Measurements from ENCODE around the gene DCAF6.

Gene DCAF6

DNA sequence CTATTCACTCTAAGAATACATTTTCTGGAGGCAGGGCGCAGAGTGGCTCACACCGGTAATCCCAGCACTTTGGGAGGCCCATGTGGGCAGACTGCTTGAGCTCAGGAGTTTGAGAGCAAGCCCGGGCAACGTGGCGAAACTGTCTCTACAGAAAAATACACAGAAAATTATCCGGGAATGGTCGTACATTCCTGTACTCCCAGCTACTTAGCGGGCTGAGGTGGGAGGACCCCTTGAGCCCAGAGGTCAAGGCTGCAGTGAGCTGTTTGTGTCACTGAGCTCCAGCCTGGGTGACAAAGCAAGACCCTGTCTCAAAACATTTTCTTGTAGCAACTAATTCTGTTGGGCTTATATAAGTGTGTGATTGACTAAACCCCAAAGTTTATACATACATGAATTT lies 169.8 kb downstream of the DCAF6 start:
- no peak for DNase-seq (ENCODE audit: low read depth)

DNA sequence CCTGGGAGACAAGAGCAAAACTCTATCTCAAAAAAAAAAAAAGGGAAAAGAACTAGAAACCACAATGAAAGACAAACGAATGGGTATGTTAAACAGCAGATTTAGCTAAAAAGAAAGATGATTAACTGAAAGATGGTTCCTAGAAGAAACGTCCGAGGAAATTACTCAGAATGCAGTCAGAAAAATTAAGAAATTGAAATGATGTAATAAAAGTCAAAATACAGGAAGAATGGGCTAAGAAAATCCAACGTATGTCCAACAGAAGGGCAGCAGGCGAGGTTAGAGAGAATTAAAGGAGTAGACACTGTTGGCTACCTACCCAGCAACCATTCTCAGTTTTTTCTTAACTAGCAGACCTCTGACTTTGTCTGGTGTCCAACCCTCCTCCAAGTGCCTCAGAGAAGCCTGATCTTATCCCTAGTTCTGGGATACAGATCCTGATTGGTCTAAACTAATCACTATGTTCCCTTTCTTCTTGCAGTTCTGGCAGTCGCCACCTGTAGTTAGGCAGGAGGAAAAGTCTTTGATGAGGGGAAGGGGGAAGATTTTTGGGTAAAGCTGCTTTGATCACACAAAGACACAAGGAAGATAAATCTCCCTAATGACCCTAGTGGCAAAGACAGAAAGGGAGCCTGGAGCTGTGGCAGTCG lies 174.5 kb downstream of the DCAF6 start:
- no peak for DNase-seq (ENCODE audit: low read depth)

DNA sequence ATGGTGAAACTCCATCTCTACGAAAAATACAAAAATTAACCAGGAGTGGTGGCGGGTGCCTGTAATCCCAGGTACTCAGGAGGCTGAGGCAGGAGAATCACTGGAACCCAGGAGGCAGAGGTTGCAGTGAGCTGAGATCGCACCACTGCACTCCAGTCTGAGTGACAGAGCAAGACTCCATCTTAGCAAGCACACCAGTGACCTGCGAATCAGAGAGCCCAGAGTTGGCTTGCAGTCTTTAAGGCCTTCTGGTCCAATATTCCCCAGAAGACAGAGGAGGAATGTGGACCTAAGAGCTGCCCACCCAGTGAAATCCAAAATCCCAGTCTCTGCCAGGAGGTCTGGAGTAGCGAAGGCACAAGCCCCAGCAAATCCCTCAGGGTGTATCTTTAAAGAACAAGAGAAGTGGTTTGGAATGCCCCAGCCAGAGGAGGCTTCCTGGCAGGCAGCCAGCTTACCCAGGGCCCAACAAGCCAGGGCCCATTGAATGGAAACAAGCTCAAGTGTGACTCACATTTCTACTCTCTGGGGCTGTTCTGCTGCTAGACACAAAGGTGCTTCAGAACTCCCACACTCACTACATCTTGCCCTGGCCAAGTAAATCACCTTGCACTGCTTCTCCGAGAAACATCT lies 176.3 kb downstream of the DCAF6 start:
- peak; percentile 19 for DNase-seq (ENCODE audit: low read depth)

DNA sequence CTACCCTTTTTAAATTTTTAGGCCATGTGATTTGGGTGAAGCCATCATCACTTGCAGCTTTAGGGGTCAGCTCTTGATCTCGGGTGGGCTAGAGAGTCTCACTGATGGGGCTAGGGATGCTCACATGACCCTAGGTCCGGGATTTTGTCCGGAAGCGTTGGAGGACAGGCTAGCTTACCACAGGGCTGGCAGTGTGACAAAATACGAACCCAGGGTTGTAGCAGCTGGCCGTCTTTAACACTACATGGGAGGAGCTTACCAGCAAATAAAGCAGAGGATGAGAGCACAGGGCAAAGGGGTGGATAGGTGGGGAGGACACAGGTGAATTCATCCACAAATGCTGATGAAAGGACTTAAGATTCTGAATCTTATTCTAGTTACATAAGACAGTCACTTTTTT lies 178.4 kb downstream of the DCAF6 start:
- DNase-seq (ENCODE audit: low read depth) = no peak

DNA sequence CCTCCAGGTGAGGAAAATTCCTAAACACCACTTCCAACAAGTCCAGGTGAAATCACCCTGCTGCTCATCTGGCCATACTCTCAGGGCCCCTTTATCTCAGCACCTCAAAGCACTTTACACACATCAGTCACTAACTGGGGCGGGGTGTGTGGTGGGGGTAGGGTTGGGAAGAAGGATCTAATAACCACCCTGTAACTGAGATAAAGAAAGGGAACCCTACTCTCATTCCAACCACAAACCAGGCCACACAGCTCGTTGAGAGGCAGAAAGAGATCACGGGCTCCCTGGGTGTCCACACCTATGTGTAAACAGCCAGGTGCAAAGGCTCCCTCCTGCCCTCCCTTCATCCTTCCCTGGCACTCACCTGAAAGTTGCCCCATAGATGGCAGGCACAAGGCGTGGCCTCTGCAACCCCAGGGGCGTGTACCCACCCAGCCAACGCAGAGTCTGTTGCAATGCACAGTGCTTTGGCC lies 179.9 kb downstream of the DCAF6 start:
- no peak for DNase-seq (ENCODE audit: low read depth)

DNA sequence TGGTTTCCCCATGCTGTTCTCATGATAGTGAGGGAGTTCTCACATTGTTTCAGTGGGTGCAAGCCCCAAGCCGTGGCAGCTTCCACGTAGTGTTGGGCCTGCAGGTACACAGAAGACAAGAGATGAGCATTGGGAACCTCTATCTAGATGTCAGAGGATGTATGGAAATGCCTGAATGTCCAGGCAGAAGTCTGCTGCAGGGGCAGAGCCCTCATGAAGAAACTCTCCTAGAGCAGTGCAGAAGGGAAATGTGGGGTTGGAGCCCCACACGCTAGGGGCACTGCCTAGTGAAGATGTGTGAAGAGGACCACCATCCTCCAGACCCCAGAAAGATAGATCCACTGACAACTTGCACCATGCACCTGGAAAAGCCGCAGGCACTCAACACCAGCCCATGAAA lies 183.3 kb downstream of the DCAF6 start:
- DNase-seq (ENCODE audit: low read depth) = no peak

DNA sequence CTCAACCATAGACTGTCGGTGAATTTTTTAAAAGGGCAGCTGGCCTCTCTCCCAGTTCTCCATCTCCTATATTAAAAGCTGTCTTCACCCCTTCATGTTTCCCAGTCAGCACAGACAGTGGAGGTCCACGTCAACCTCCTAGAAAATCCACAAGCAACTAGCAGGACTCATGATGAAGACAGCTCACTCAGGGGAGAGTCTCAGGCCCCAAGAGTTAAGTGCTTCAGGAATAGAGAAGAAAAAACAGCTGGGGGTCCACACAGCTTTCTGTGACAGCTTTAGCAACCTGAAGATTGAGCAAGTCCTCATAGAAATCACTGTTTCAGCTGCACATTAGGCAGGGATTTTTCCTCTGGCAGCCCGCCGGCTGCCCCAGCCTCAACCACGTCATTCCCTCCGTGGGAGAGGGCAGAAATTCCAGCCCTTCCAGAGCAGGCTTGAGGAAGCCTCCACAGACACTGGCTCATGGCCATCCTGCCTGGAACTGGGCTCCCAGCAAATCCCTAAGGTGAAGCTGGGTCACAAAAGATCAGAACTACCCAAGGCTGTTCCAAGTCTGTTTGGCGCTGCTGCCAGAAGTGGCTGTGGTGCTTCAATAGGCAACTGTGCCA lies 185.0 kb downstream of the DCAF6 start:
- peak; percentile 88 for DNase-seq (ENCODE audit: low read depth)

DNA sequence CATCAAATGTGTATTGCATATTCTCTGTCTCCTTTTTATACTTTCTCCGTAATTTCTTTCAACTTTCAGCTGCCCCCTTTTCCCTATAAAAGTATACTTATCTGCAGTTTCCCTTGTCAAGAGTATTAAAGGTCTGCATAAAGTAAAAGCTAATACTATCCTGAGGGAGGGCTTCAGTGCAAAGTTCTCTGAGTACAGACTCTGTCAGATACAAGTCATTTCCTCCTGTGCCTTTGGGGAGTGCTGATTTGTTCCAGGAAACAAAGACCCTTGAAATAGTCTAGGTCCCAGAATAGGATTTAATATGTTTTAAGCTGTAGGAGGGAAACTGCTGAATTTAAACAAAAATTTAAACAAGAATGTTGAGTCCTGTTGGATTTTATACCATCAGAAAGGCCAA lies 188.6 kb downstream of the DCAF6 start:
- no peak for DNase-seq (ENCODE audit: low read depth)

All from fibroblast of gingiva (primary cell).